ENCODE data around the gene ATP8B4.

ATP8B4 gene

DNA sequence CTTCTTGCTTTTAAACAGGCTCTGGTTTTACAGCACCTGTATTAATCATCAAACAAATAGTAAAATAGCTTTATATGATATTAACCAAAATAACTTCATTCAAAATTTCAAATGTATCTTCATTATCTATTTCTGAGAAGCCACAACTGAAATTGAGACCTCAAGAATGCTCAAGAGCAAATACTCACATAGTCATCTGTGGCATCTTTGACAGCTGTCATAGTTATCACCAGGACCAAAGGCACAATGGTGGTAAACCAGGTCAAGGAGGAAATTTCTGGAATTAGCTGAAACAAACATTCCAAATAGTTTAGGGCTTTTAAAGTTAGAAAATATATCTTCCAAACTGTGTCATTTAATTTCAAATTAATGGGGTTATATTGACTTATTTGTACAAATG, 74.6 kb downstream of the ATP8B4 start:
- H3K27me3 ChIP-seq (ENCODE audit: insufficient read depth, low read length) = no peaks in the 10 kb centered on the region
- H3K4me2 ChIP-seq (ENCODE audit: low read length) = no peak overlapping the region
- no peak overlapping the region for H3K23ac ChIP-seq (ENCODE audit: low read length)
- DNase-seq = no peak
- no peak overlapping the region for H2BK120ac ChIP-seq (ENCODE audit: insufficient read depth, low read length, poor library complexity)
- H3K27ac ChIP-seq (ENCODE audit: low read depth, low read length) = no peak overlapping the region
- H3K79me1 ChIP-seq (ENCODE audit: low read length) = peaks cover 9% of the 10 kb centered on the region
- no peak overlapping the region for H2AFZ ChIP-seq (ENCODE audit: insufficient read depth, low read length, poor library complexity)
- no peak overlapping the region for H3K14ac ChIP-seq (ENCODE audit: low read length)
- no peak overlapping the region for H2BK12ac ChIP-seq (ENCODE audit: low read length)
- H3K18ac ChIP-seq (ENCODE audit: low read length) = no peak overlapping the region
- no peak overlapping the region for H4K91ac ChIP-seq (ENCODE audit: low read depth, low read length)
- H3K79me2 ChIP-seq (ENCODE audit: control insufficient read depth, insufficient read depth, low read length, poor library complexity) = no peaks in the 10 kb centered on the region
- H2BK5ac ChIP-seq (ENCODE audit: low read depth, low read length, poor library complexity) = no peak overlapping the region
- no peak overlapping the region for H3K4ac ChIP-seq (ENCODE audit: low read depth, low read length)
- H3K9ac ChIP-seq (ENCODE audit: low read length) = no peak overlapping the region
- H4K12ac ChIP-seq (ENCODE audit: low read depth, low read length) = no peak overlapping the region
- no peak overlapping the region for H4K8ac ChIP-seq (ENCODE audit: low read depth, low read length)
- no peak overlapping the region for H2AK5ac ChIP-seq (ENCODE audit: low read length)
- no peak overlapping the region for H3K4me3 ChIP-seq (ENCODE audit: low read depth, low read length)
- H3K36me3 ChIP-seq (ENCODE audit: control insufficient read depth in 1 of 2, insufficient read depth in 2 of 2, low read length in 2 of 2) = no peaks in the 10 kb centered on the region
- H3K4me1 ChIP-seq (ENCODE audit: control insufficient read depth in 1 of 2, insufficient read depth in 2 of 2, low read length in 2 of 2) = peaks cover 0 to 5% of the 10 kb centered on the region in 2 experiments
- H3K9me3 ChIP-seq (ENCODE audit: insufficient read depth, low read depth, low read length) = no peaks in the 10 kb centered on the region

DNA sequence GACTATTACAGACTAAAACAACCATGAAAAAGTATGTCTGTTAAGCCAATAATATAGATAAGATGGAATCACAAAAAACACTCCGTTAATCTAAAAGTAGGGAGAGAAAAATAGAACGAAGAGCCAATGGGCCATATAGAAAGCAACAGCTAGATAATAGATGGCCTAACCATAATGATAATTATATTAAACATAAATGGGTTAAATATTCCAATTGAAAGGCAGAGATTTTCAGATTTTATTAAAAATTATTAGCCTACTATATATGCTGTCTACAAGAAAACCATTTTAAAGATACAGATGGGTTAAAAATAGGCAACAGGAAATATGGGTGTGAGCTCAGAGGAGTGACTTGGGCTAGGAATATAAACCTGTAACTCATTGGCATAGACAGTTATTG, 76.3 kb downstream of the ATP8B4 start:
- Histone ChIP-seq H3K18ac (ENCODE audit: low read length) (no peak overlapping the region), H3K4ac (ENCODE audit: low read depth, low read length) (no peak overlapping the region), H3K36me3 (ENCODE audit: control insufficient read depth in 1 of 2, insufficient read depth in 2 of 2, low read length in 2 of 2) (no peaks in the 10 kb centered on the region), H3K4me3 (ENCODE audit: low read depth, low read length) (no peak overlapping the region), H2BK12ac (ENCODE audit: low read length) (no peak overlapping the region), H3K23ac (ENCODE audit: low read length) (no peak overlapping the region), H2BK5ac (ENCODE audit: low read depth, low read length, poor library complexity) (no peak overlapping the region), H3K4me1 (ENCODE audit: control insufficient read depth in 1 of 2, insufficient read depth in 2 of 2, low read length in 2 of 2) (peaks cover 0 to 5% of the 10 kb centered on the region in 2 experiments), H3K9ac (ENCODE audit: low read length) (no peak overlapping the region), H2BK120ac (ENCODE audit: insufficient read depth, low read length, poor library complexity) (no peak overlapping the region), H3K79me2 (ENCODE audit: control insufficient read depth, insufficient read depth, low read length, poor library complexity) (no peaks in the 10 kb centered on the region), H3K9me3 (ENCODE audit: insufficient read depth, low read depth, low read length) (no peaks in the 10 kb centered on the region), H3K79me1 (ENCODE audit: low read length) (peaks cover 7% of the 10 kb centered on the region), H3K27me3 (ENCODE audit: insufficient read depth, low read length) (no peaks in the 10 kb centered on the region), H2AFZ (ENCODE audit: insufficient read depth, low read length, poor library complexity) (no peak overlapping the region), H2AK5ac (ENCODE audit: low read length) (no peak overlapping the region), H3K4me2 (ENCODE audit: low read length) (no peak overlapping the region), H4K91ac (ENCODE audit: low read depth, low read length) (no peak overlapping the region), H4K8ac (ENCODE audit: low read depth, low read length) (no peak overlapping the region), H3K27ac (ENCODE audit: low read depth, low read length) (no peak overlapping the region), H3K14ac (ENCODE audit: low read length) (no peak overlapping the region), H4K12ac (ENCODE audit: low read depth, low read length) (no peak overlapping the region)
- DNase-seq = no peak
- whole genome bisulfite sequencing (ENCODE audit: extremely low coverage, insufficient coverage, insufficient read length) = no CpG with 5 or more reads among the region's 2 CpGs

DNA sequence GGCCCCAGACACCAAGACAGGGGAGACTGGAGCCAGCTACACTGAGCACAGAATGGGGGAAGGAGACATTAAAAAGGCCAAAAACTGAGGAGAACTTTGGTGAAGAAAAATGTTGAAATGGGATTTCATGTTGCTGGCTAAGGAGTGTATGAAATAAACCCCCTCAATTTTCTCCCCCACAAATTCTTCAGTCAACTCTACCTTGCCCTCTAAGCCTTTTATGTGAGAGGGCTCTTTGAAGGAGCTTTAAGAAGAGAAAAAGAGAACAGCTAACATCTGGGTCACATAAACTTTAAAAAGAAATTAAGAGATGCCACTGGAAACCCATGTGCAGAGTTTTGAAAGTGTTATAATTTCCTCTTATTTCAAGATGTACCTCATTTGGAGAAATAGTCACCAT, 88.6 kb downstream of the ATP8B4 start:
- Histone ChIP-seq H3K79me1 (ENCODE audit: low read length) (no peaks in the 10 kb centered on the region), H2AFZ (ENCODE audit: insufficient read depth, low read length, poor library complexity) (no peak overlapping the region), H2AK5ac (ENCODE audit: low read length) (no peak overlapping the region), H2BK120ac (ENCODE audit: insufficient read depth, low read length, poor library complexity) (no peak overlapping the region), H3K27me3 (ENCODE audit: insufficient read depth, low read length) (no peaks in the 10 kb centered on the region), H3K4ac (ENCODE audit: low read depth, low read length) (no peak overlapping the region), H4K91ac (ENCODE audit: low read depth, low read length) (no peak overlapping the region), H3K27ac (ENCODE audit: low read depth, low read length) (no peak overlapping the region), H3K14ac (ENCODE audit: low read length) (no peak overlapping the region), H4K8ac (ENCODE audit: low read depth, low read length) (no peak overlapping the region), H4K12ac (ENCODE audit: low read depth, low read length) (no peak overlapping the region), H2BK12ac (ENCODE audit: low read length) (no peak overlapping the region), H3K18ac (ENCODE audit: low read length) (no peak overlapping the region), H3K9me3 (ENCODE audit: insufficient read depth, low read depth, low read length) (no peaks in the 10 kb centered on the region), H3K23ac (ENCODE audit: low read length) (no peak overlapping the region), H3K79me2 (ENCODE audit: control insufficient read depth, insufficient read depth, low read length, poor library complexity) (no peaks in the 10 kb centered on the region), H2BK5ac (ENCODE audit: low read depth, low read length, poor library complexity) (no peak overlapping the region), H3K4me2 (ENCODE audit: low read length) (no peak overlapping the region), H3K36me3 (ENCODE audit: control insufficient read depth in 1 of 2, insufficient read depth in 2 of 2, low read length in 2 of 2) (no peaks in the 10 kb centered on the region), H3K4me3 (ENCODE audit: low read depth, low read length) (no peak overlapping the region), H3K4me1 (ENCODE audit: control insufficient read depth in 1 of 2, insufficient read depth in 2 of 2, low read length in 2 of 2) (no peaks in the 10 kb centered on the region), H3K9ac (ENCODE audit: low read length) (no peak overlapping the region)
- no peak for DNase-seq

DNA sequence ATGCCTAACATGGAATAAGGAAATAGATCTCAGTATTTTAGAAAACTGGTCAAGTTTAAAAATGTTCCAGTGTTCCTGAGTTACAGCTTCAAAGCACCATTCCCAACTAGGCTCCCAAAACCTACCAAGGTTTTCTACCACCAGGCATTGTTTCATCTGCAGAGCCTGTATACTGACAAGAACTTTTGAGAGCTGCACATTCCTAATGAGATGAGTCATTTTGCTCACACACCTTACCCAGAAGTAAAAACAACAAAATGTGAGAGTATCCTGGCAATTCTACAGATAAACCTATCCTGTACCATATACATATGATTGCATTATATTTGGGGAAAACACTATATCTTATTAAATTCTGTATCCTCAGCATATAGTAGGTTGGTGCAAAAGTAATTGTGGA, 90.7 kb downstream of the ATP8B4 start:
- no peak overlapping the region for H4K12ac ChIP-seq (ENCODE audit: low read depth, low read length)

DNA sequence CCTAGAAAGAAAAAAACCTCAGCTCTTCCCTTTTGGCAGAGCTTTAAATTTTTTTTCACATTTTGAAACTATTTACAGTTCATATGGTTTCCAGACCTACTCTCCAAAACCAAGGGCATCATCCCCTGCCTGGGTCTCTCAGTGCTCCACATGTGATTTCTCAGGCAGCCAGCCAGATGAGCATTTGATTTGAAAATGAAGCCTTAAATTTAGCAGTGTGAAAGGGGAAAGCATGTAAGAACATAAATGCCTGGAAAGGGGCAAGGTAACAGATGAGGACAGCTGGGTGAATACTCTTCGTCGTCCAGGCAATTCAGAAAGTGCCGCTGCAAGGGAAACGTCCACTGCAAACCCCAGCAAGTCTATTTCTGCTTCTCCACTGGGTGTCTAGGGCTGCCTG, 94.8 kb downstream of the ATP8B4 start:
- H3K27me3 ChIP-seq (ENCODE audit: insufficient read depth, low read length) = no peaks in the 10 kb centered on the region

More for the DNA sequence above, 90.7 kb downstream of the ATP8B4 start:
- no peak overlapping the region for H3K23ac ChIP-seq (ENCODE audit: low read length)
- no peak overlapping the region for H3K9ac ChIP-seq (ENCODE audit: low read length)
- no peak overlapping the region for H3K18ac ChIP-seq (ENCODE audit: low read length)
- no peak overlapping the region for H2BK12ac ChIP-seq (ENCODE audit: low read length)
- H2BK5ac ChIP-seq (ENCODE audit: low read depth, low read length, poor library complexity) = no peak overlapping the region
- H3K4me1 ChIP-seq (ENCODE audit: control insufficient read depth in 1 of 2, insufficient read depth in 2 of 2, low read length in 2 of 2) = no peaks in the 10 kb centered on the region
- H2AK5ac ChIP-seq (ENCODE audit: low read length) = no peak overlapping the region
- H3K36me3 ChIP-seq (ENCODE audit: control insufficient read depth in 1 of 2, insufficient read depth in 2 of 2, low read length in 2 of 2) = no peaks in the 10 kb centered on the region
- no peaks in the 10 kb centered on the region for H3K27me3 ChIP-seq (ENCODE audit: insufficient read depth, low read length)
- H2AFZ ChIP-seq (ENCODE audit: insufficient read depth, low read length, poor library complexity) = no peak overlapping the region
- H2BK120ac ChIP-seq (ENCODE audit: insufficient read depth, low read length, poor library complexity) = no peak overlapping the region
- H4K8ac ChIP-seq (ENCODE audit: low read depth, low read length) = no peak overlapping the region
- no peaks in the 10 kb centered on the region for H3K79me2 ChIP-seq (ENCODE audit: control insufficient read depth, insufficient read depth, low read length, poor library complexity)
- H3K4me3 ChIP-seq (ENCODE audit: low read depth, low read length) = no peak overlapping the region
- no peaks in the 10 kb centered on the region for H3K79me1 ChIP-seq (ENCODE audit: low read length)
- no peak overlapping the region for H3K27ac ChIP-seq (ENCODE audit: low read depth, low read length)
- no peak overlapping the region for H4K91ac ChIP-seq (ENCODE audit: low read depth, low read length)
- no peaks in the 10 kb centered on the region for H3K9me3 ChIP-seq (ENCODE audit: insufficient read depth, low read depth, low read length)
- H3K4ac ChIP-seq (ENCODE audit: low read depth, low read length) = no peak overlapping the region
- H3K4me2 ChIP-seq (ENCODE audit: low read length) = no peak overlapping the region
- H3K14ac ChIP-seq (ENCODE audit: low read length) = no peak overlapping the region
- DNase-seq = peak in 1 of 2 donors; percentile 42

More for the DNA sequence above, 94.8 kb downstream of the ATP8B4 start:
- Histone ChIP-seq H3K9me3 (ENCODE audit: insufficient read depth, low read depth, low read length) (no peaks in the 10 kb centered on the region), H3K4me3 (ENCODE audit: low read depth, low read length) (no peak overlapping the region), H2BK12ac (ENCODE audit: low read length) (no peak overlapping the region), H2BK5ac (ENCODE audit: low read depth, low read length, poor library complexity) (no peak overlapping the region), H3K4me2 (ENCODE audit: low read length) (no peak overlapping the region), H3K4me1 (ENCODE audit: control insufficient read depth in 1 of 2, insufficient read depth in 2 of 2, low read length in 2 of 2) (no peaks in the 10 kb centered on the region), H3K36me3 (ENCODE audit: control insufficient read depth in 1 of 2, insufficient read depth in 2 of 2, low read length in 2 of 2) (no peaks in the 10 kb centered on the region), H3K23ac (ENCODE audit: low read length) (no peak overlapping the region), H4K8ac (ENCODE audit: low read depth, low read length) (no peak overlapping the region), H3K4ac (ENCODE audit: low read depth, low read length) (no peak overlapping the region), H3K27ac (ENCODE audit: low read depth, low read length) (no peak overlapping the region), H3K79me1 (ENCODE audit: low read length) (no peaks in the 10 kb centered on the region), H4K12ac (ENCODE audit: low read depth, low read length) (no peak overlapping the region), H3K9ac (ENCODE audit: low read length) (no peak overlapping the region), H3K79me2 (ENCODE audit: control insufficient read depth, insufficient read depth, low read length, poor library complexity) (no peaks in the 10 kb centered on the region), H3K18ac (ENCODE audit: low read length) (no peak overlapping the region), H4K91ac (ENCODE audit: low read depth, low read length) (no peak overlapping the region), H2AK5ac (ENCODE audit: low read length) (no peak overlapping the region), H2BK120ac (ENCODE audit: insufficient read depth, low read length, poor library complexity) (no peak overlapping the region), H3K14ac (ENCODE audit: low read length) (no peak overlapping the region), H2AFZ (ENCODE audit: insufficient read depth, low read length, poor library complexity) (no peak overlapping the region)
- no peak for DNase-seq
- WGBS (ENCODE audit: extremely low coverage, insufficient coverage, insufficient read length) = no CpG with 5 or more reads among the region's 4 CpGs
